GM12878 (cell line): ENCODE results near the gene ZNF736. TPM values are rescaled to one million over a fixed set of nuclear protein-coding genes. Genes with fewer than 3 reads are reported as not detected.

ENCODE experiments used
- ATAC-seq: fragments of 200-7000 bp; cut with Tn5 transposase; 3 replicates; pipeline ENCODE4 v1.9.1; 2020; ENCODE audit warnings: mild to moderate bottlenecking, moderate library complexity
- BruUV-seq: library from RNA; stranded (reverse); fragments of 400-500 nt; replicated peaks from 2 replicates; lab custom pipeline; 2021; lab: Mats Ljungman, UMichigan
- CTCF ChIA-PET: fragments of 300-600 bp; sonication (Branson Sonifier 250); formaldehyde crosslinking; extraction: SDS; loops from one replicate; lab custom pipeline; 2021; ENCODE audit warnings: inconsistent platforms; lab: Yijun Ruan, JAX
- POLR2A ChIA-PET: fragments of 350-600 bp; formaldehyde crosslinking; extraction: SDS; loops from one replicate; lab custom pipeline; 2021; ENCODE audit warnings: inconsistent platforms; lab: Charles Lee
- RAD21 ChIA-PET: fragments of 300-600 bp; sonication (Branson Sonifier 250); formaldehyde crosslinking; loops from one replicate; lab custom pipeline; 2023; ENCODE audit warnings: antibody characterized with exemption; ENCODE audit not compliant: unreplicated experiment; lab: Charles Lee
- SMC1A ChIA-PET: fragments of 300-600 bp; sonication (Branson Sonifier 250); formaldehyde crosslinking; loops from one replicate; lab custom pipeline; 2023; ENCODE audit not compliant: unreplicated experiment, uncharacterized antibody; lab: Charles Lee
- DNase-seq: peaks from one replicate; pipeline ENCODE4 v3.0.0-alpha.2; 2011; ENCODE audit warnings: low read depth, low spot score
- FAIRE-seq: peaks from 3 replicates; lab custom pipeline; 2011; peaks lifted over from hg19 to GRCh38; lab: Jason Lieb, UNC
- H2AFZ ChIP-seq: 2 replicates; pipeline ENCODE4 v1.6.0; 2011; ENCODE audit warnings: low read depth, low read length, control low read depth; ENCODE audit not compliant: control insufficient read depth
- H3K27ac ChIP-seq: 2 replicates; pipeline ENCODE4 v1.5.1; 2011; ENCODE audit warnings: control low read depth; ENCODE audit not compliant: control insufficient read depth, insufficient read depth
- H3K27me3 ChIP-seq, 2 experiments: replicated peaks in 1 of 2; 2 replicates each; pipeline versions ENCODE4 v1.6.0 to v1.6.1; 2011; ENCODE audit warnings: low read length in 1 of 2; ENCODE audit not compliant: control insufficient read depth in 2 of 2, insufficient read depth in 2 of 2
- H3K36me3 ChIP-seq, 2 experiments: 2 replicates each; pipeline ENCODE4 v1.5.1; 2011; ENCODE audit warnings: low read length in 1 of 2; ENCODE audit not compliant: control insufficient read depth in 2 of 2, insufficient read depth in 2 of 2
- H3K4me1 ChIP-seq: 2 replicates; pipeline ENCODE4 v1.6.1; 2011; ENCODE audit warnings: mild to moderate bottlenecking, low read length, moderate library complexity, mixed read lengths; ENCODE audit not compliant: control insufficient read depth, insufficient read depth
- H3K4me2 ChIP-seq: 2 replicates; pipeline ENCODE4 v1.6.0; 2011; ENCODE audit warnings: control low read depth; ENCODE audit not compliant: control insufficient read depth, insufficient read depth
- H3K4me3 ChIP-seq: fragments of 200-600 bp; sonication (generic); 2 replicates; pipeline ENCODE4 v1.5.1; 2016
- H3K79me2 ChIP-seq: 2 replicates; pipeline ENCODE4 v1.6.0; 2011; ENCODE audit warnings: low read length; ENCODE audit not compliant: control insufficient read depth, insufficient read depth
- H3K9ac ChIP-seq: 2 replicates; pipeline ENCODE4 v1.8.0; 2011; ENCODE audit warnings: low read length, control low read depth, mixed read lengths; ENCODE audit not compliant: control insufficient read depth, insufficient read depth
- H3K9me3 ChIP-seq: replicated peaks from 3 replicates; pipeline ENCODE4 v1.5.1; 2011; ENCODE audit warnings: mild to moderate bottlenecking, low read length; ENCODE audit not compliant: control insufficient read depth, insufficient read depth
- H4K20me1 ChIP-seq: 2 replicates; pipeline ENCODE4 v1.6.0; 2011; ENCODE audit not compliant: control insufficient read depth, insufficient read depth
- ASH2L ChIP-seq: fragments of 300-600, 200-600 bp; sonication (generic); IDR thresholded peaks from 2 replicates; pipeline ENCODE4 v1.6.1; 2017; ENCODE audit warnings: low read depth, mild to moderate bottlenecking, borderline replicate concordance
- BCLAF1 ChIP-seq: fragments of 450-650 bp; IDR thresholded peaks from 2 replicates; pipeline ENCODE4 v1.6.1; 2017; ENCODE audit warnings: antibody characterized with exemption, mild to moderate bottlenecking, moderate library complexity
- BMI1 ChIP-seq: fragments of 450-650 bp; IDR thresholded peaks from 2 replicates; pipeline ENCODE4 v1.6.1; 2016; ENCODE audit warnings: mild to moderate bottlenecking, moderate library complexity, borderline replicate concordance
- CHD1 ChIP-seq: IDR thresholded peaks from 2 replicates; pipeline ENCODE4 v1.6.1; 2012; ENCODE audit warnings: low read depth, low read length, improper control_type of control experiment
- IRF5 ChIP-seq: fragments of 450-650 bp; IDR thresholded peaks from 2 replicates; pipeline ENCODE4 v1.6.1; 2017; ENCODE audit warnings: borderline replicate concordance
- NR2F1 ChIP-seq: fragments of 450-650 bp; conservative IDR thresholded peaks from 2 replicates; pipeline ENCODE4 v1.6.1; 2017; ENCODE audit warnings: mild to moderate bottlenecking
- POU2F2 ChIP-seq: IDR thresholded peaks from 3 replicates; pipeline ENCODE4 v1.6.1; 2011; ENCODE audit warnings: low read depth, mild to moderate bottlenecking, low read length, borderline replicate concordance
- SUZ12 ChIP-seq: fragments of 200-600 bp; sonication (generic); IDR thresholded peaks from one replicate; pipeline ENCODE4 v1.6.1; 2018; ENCODE audit warnings: antibody characterized with exemption, mild to moderate bottlenecking; ENCODE audit not compliant: unreplicated experiment
- WGBS: methylation state at CpG from one replicate; pipeline ENCODE4 v1.1.6; 2016; ENCODE audit warnings: low lambda C conversion rate; ENCODE audit not compliant: insufficient replicate concordance, insufficient coverage; ENCODE audit errors: missing lambda C conversion rate; 5-methylcytosine and 5-hydroxymethylcytosine counted together
- in situ Hi-C: fragments of 300-500 bp; cut with MboI; formaldehyde crosslinking; loops from 9 replicates; pipeline ENCODE4 v1.14.3; 2018; ENCODE audit warnings: mixed read lengths
- intact Hi-C: fragments of 100-400 bp; cut with micrococcal nuclease; formaldehyde crosslinking; loops from one replicate; pipeline ENCODE4 v1.14.2; 2022; ENCODE audit not compliant: unreplicated experiment
- polyA plus RNA-seq, 11 experiments: library from polyadenylated mRNA; depleted of rRNA in 4 of 11; unstranded in 6 of 11; stranded (reverse) in 5 of 11; fragments of >200 nt; fragmentation: Nextera tagmentation in 4 of 11; fragmentation: Illumina TruSeq in 1 of 11; extraction: Ambion mirVana in 4 of 11; extraction: Trizol in 1 of 11; gene quantifications; 1 replicate in 1 of 11; 2 replicates in 10 of 11; pipeline versions ENCODE4 v1.2.1 to v1.2.3, GENCODE V29; 2011 to 2016; ENCODE audit warnings: inconsistent platforms in 2 of 11, missing spikeins in 2 of 11, low read depth in 1 of 11
- total RNA-seq, 4 experiments: library from RNA; depleted of rRNA in 3 of 4; stranded (reverse); fragments of >200 nt in 3 of 4; fragmentation: Illumina TruSeq in 1 of 4; extraction: Trizol in 1 of 4; gene quantifications; 2 replicates each; pipeline versions ENCODE4 v1.2.1 to v1.2.3, GENCODE V29; 2013 to 2021

ZNF736 gene
- total and polyA plus RNA-seq, 10 of the 15 experiments (the other 5 are each of a cell fraction or from before 2014, with no cell fraction given), result 1.9 to 22.5 (median 9.2) TPM

GRCh38 chr7:64310426-64310825 lies 3.3 kb upstream of the ZNF736 start:
- no peak for FAIRE-seq
- TF ChIP-seq ASH2L (no peak), SUZ12 (no peak), POU2F2 (no peak), BMI1 (no peak), CHD1 (no peak), NR2F1 (no peak), IRF5 (no peak), BCLAF1 (no peak)
- Histone ChIP-seq H2AFZ (no peak overlapping the region), H3K27me3 (no peaks in the 10 kb centered on the region), H4K20me1 (no peaks in the 10 kb centered on the region), H3K27ac (no peak overlapping the region), H3K4me2 (no peak overlapping the region), H3K79me2 (peaks cover 16% of the 10 kb centered on the region), H3K36me3 (no peaks in the 10 kb centered on the region), H3K9me3 (no peaks in the 10 kb centered on the region; the same call in 2 of the 3 replicates), H3K9ac (no peak overlapping the region), H3K4me3 (no peak overlapping the region), H3K4me1 (no peaks in the 10 kb centered on the region; the same call in 1 of the 2 replicates)
- intact Hi-C loops, result loop anchor here (5.0 to 10.0 kb wide), 2 partner anchors 592 to 1074 kb away; partner anchors contain the start of gene ZNF273
- 78% methylated on average over 3 of the region's 3 CpGs for WGBS
- ChIA-PET SMC1A (no interaction called here), POLR2A (no interaction called here), RAD21 (no interaction called here), CTCF (no interaction called here)
- in situ Hi-C loops, result loop anchor here (10.0 kb wide), 2 partner anchors 594 to 1064 kb away; partner anchors contain the start of genes ZNF273 and ZNF92
- no peak for DNase-seq
- no TSS peak for BruUV-seq
- no peak for ATAC-seq
